Activated CD8-positive, alpha-beta memory T cell treated with anti-CD3 and anti-CD28 coated beads, Interleukin-2, amount 50 U/mL, for 48 hours (primary cell): ENCODE results near the gene SLC23A2.
A peak's percentile ranks its signal among the peaks of the same experiment; 100 is the strongest.

Experiments used
- DNase-seq: peaks from one replicate; pipeline ENCODE4 v3.0.0-alpha.2; 2020

SLC23A2 gene

DNA sequence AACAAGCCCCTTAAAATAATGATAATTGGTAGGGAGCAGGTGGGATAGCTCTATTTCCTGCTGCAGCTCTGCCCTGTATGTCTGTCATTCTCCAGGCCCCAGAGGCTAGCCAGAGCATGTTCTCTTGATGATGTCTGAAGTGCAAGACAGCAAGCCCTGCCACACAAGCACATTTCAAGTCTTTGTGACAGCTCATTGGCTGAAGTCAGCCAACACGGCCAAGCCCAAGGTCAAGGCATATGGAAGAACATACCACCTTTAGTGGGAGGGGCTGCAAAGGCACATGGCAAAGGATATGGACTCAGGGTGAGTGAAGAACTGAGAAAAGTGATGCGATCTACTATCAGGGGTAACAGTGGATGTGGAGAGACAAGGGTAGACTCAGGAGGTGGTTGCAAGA lies 163.6 kb downstream of the SLC23A2 start:
- no peak for DNase-seq

DNA sequence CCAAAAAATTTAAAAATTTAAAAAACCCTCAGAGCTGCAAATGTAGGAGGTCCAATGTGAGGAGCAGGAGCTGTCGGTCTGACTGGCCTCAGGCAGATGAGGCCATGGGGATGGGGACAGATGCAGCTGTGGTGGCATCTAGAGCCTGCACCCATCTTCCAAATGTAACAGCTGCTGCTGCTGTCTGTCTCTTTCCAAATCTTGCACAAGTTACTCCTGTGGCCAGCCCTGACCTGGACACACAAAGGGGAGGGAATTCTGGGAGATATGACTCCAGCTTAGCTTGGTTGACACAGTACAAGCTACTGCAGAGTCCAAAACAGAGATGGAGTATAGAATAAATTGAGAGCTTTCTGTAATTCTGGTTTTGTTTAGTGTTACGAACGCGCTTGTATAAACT lies 164.4 kb downstream of the SLC23A2 start:
- no peak for DNase-seq

GRCh38 chr20:4836473-4836872 lies 164.8 kb downstream of the SLC23A2 start:
- peak; percentile 8 for DNase-seq

DNA sequence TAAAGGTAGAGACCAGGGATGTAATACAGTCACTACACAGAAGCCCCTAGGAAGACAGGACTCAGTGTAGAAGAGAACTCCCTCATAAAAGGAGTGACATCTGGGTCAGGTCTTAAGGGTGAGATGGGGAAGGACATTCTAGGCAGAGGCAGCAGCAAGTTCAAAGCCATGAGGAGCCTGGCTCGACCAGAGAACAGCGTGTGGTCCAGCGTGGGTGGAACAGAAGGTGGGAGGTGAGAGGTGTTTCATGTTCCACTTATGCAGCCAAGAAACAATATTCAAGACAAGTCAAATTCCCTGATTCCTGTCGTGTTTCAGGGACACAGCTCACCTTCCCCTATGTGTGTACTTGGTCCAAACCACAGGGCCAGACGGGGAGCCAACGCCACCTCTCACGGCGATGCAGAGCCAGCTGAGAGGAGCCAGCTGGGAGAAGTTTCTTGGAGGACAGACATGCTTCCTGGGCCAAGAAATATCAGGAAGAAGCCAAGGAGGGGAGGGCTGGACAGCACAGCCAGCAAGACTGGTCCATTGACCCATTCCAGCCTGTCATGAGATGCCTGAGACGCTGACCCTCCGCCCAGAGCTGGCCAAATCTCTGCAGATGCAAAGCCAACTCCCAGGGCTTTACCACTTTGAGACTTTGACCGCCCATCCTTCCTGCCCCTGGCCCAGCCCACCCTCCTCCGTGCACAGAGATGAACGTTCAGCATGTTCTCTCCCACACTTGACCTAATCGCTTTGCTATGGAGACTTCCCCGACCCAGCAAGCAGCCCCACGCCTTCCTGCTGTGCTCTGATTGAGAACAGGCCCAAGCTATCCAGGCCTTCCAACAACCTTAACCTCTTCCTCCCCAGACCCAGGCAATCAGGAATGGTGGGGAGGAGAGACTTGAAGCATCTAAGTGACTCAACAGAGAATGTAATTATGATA lies 165.8 kb downstream of the SLC23A2 start:
- no peak for DNase-seq

DNA sequence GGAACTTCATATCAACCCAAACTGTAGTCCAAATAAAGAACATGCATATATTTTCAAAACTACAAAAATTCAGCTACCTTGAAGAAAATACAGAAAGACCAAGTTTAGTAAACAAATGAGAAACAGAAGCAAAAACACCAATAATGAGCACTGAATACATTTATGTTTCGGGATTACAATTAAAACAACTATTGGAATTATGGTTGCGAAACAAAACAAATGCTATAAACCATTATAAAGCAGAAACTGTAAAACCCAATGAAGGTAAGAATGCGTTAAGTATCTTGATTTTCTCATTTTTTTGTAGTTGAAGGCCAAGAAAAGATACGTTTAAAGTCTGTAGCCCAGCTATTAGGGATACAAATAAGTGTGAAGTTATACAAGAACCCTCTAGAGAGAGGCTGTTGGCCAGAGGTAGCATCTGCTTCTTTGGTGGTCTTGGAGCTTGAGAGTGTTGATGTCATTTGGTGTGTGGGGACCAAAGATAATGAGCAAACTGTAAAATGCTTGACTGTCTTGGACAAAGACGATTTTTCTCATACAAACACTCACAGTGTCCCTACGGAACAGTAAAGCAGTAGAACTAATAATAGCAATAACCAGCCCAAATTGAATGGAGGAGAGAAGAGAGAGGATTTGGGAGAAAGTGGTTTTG lies 168.1 kb downstream of the SLC23A2 start:
- DNase-seq: no peak

DNA sequence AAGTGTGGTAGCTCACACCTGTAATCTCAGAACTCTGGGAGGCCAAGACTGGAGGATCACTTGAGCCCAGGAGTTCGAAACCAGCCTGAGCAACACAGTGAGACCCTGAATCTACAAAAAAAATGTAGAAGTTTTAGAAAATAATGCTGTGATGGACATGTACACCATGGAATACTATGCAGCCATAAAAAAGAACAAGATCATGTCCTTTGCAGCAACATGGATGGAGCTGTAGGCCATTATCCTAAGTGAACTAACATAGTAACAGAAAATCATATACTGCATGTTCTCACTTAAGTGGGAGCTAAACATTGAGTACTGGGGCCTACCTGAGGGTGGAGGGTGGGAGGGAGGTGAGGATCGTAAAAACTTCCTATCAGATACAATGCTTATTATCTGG lies 168.8 kb downstream of the SLC23A2 start:
- DNase-seq: no peak

- DNase-seq: no peak
These were observed 170.6 kb downstream of the SLC23A2 start for GRCh38 chr20:4830696-4831095.

DNA sequence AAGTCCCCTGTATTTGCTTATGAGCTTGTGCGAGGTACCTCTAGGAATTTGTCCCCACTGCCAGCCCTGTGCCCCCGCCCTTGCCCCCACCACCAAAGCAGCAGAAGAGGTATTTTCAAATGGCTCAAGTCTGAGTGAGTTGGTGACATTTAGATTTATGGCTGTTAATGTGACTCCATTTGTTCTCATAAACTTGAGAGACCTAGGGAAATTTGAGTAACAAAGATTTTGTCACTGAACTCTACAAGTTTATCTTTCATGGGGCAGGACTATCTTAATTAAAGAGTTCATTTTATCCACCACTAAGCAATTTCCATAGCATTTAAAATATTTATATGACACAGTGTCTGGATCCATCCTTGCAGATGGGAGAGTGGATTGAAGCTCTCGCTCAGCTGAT lies 171.1 kb downstream of the SLC23A2 start:
- no peak for DNase-seq

GRCh38 chr20:4829514-4830215 lies 171.6 kb downstream of the SLC23A2 start:
- no peak for DNase-seq

DNA sequence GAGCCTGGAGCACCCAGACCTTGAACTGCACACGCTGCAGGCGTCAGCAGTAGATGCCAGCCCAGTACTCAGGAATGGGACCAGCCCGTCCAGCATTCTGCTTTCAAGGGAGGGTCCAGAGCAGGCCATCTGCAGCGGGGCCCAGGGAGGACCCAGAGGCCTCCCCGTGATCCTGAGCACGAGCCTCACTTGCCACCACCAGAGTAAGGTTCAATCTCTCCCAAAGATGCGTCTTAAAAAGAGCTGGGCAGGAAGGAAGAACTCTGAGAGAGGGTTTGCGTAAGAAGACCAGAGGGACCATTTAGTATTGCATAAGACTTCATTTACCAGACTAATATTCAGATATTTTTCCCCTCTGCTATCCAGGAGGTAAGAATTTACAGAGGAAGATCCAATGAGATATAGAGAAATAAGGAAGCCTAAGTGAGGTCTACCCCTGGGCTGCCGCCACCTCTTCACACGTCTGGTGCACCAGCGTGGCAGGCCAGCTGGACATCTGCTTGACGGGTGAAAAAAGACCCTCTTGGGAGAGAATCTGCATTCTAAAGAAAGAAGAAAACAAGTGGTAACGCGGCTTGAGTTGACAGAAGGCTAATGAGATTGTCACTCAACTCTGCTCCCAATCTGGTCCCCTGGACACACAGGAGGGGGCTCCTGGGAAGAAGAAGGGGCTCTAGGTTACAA lies 172.3 kb downstream of the SLC23A2 start:
- no peak for DNase-seq

GRCh38 chr20:4821590-4821989 lies 179.7 kb downstream of the SLC23A2 start:
- DNase-seq: no peak

GRCh38 chr20:4820806-4821518 lies 180.3 kb downstream of the SLC23A2 start:
- DNase-seq: no peak

DNA sequence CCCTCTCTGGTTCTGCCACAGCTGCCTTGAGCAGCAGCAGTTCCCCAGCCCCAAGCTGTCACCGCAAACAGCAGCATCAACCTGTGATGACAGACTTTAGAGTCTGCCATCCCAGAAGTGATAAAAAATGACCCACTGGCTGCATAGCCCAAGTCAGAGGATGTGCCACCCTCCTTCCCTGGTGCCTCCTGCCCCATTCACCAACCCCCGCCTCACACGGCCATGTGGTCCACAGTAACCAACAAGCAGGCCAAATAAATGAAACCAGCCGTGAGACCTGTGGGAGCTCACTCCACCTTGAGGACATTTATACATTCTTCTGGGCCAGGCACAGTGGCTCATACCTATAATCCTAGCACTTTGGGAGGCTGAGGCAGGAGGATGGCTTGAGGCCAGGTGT lies 181.4 kb downstream of the SLC23A2 start:
- DNase-seq: no peak

DNA sequence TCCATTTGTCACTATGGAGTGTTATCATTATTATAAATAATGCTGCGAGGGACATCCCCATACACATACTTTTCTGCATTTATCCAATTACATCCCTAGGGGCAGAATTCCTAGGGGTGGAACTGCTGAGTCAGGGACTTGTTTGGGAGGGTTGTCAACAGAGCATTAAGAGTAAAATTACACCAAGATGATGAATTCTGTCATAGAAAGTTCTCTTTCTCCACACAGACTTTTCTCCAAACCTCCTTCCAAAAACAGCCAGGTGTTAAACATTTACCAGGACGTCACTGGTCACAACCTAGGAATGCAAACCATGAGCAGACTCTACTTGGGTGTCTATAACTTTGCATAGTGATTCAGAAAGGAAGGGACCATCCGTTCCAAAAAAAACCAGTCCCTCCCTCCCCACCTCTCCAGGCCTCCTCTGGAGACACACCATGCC lies 184.1 kb downstream of the SLC23A2 start:
- no peak for DNase-seq

DNA sequence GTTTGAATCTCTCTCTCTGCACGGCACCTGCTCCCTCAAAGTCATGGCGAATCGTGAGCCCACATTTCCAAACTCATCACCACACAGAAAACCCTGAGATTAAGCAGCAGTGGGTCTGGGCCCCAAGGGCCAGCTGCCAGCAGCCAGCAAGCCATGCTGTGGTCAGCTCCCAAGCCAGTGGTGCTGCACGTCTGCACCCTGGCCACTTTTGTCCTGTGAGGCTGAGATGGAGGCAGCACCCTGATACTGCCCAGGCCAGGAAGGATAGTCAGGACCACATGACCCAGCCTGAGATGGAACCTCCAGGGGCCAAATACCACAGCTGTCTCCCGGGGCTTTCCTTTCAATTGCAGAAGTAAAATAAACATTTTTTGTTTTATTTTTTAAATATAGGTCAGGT lies 185.7 kb downstream of the SLC23A2 start:
- DNase-seq: no peak

DNA sequence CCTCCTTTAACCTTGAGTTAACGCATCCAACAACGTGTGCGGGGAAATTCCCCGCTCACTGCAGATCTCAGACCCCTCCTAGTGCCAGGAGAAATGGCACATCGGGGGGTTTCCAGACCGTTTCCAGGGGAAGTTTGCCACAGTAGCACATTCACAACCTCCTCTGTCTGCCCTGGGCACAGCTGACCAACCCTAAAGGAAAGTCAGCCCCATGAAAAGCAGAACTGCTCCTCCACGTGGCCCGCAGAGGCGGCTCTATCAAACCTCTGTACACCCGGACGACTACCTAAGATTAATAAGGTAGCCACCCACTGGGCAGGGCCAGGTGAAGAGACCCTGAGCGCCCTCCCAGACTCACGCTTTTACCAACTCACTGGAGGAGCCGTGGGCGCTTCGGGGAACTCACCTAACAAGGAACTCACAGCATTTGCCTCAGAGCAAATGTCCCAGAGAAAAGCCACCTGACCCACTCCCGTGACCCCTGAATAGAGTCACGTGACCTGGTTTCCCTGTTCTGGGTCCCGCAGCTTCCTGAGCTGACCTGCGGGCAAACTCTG lies 186.5 kb downstream of the SLC23A2 start:
- DNase-seq: peak; percentile 83

GRCh38 chr20:4813863-4814695 lies 187.2 kb downstream of the SLC23A2 start:
- DNase-seq: peak; percentile 73

DNA sequence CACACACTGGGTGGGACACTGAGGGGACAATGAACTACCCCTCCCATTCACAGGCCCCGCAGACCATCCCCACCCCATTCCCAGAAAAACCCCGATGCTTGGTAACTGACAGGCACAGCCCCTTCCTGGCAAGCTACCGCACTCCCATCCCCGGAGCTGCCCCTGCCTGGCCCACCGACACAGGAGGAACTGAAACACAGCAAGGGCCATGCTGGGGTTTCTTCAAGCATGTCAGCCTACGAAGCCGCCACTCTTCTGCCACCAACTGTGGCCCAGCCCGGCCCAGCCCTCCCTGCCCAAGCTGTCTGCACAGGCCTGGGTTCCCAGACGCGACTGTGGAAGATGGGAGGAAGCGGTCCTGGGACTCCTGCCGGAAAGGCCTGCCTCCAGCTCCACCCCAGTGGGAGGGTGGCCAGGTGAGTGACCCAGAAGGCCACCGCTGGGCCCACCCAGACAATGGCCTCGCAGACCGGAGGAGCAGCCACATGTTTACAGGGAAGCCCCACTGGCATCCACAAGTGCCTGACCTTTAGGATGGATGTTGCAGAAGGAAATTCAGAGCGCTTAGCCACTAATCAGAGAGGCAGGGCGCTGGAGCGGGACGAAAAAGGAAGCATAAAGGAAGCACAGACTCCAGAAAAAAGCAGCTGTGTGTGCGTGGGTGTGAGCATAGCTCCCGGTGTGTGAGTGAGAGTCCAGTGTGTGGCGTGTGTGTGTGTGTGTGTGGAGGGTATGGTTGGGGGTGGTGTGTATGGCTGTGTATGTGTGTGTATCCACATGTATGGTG lies 188.0 kb downstream of the SLC23A2 start:
- peak; percentile 68 for DNase-seq

DNA sequence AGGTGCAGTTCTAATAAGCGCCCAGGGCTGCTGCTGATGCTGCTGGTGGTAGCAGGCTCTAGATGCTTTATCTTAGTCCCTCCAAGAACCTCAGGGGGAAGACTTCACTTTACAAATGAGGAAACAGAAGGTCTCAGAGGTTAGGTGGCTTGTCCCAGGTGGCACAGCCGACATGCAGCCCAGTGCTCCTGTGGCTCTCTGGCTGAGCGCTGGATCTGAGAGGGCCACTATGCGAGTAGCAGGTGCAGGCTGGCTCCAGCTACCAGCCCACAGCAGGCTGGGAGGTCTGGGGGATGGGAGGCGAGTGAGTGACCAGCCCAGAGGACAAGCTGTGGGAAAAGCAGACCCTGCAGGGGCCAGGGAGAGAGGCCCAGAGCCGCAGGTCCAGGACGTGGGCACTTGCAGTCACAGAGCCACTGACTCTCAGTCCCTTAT lies 188.7 kb downstream of the SLC23A2 start:
- DNase-seq: peak; percentile 58

DNA sequence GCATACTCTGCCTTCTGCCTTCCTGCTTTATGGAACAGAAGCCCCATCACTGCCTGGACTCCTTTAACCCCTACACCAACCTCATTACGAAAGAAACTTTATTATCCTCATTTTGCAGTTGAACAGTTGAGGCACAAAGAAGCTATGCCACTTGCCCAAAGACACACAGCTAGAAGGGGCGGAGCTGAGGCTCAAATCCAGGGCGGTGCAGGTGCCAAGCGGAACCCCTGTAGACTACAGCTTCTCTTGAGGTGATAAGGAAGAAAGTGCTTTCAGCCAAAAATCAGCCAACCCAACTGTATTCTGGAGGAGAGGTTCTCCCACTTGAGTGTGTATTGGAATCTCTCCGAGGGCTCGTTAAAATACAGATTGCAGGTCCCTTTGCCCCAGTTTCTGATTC lies 189.1 kb downstream of the SLC23A2 start:
- no peak for DNase-seq
